ENCODE measurements around the gene EFHD1.
"Not testable (repeated sequence)": the region's sequence is repeated elsewhere in the genome, so short reads cannot be mapped to it uniquely, and the experiment has no call there.

Gene EFHD1

GRCh38 chr2:232634206-232635150, 1.1 kb downstream of the EFHD1 start:
- no peak for DNase-seq
- no peaks in the 10 kb centered on the region for H3K36me3 ChIP-seq (ENCODE audit: control insufficient read depth, insufficient read depth, low read length)
- peak overlapping the region; percentile 58 for H3K4me3 ChIP-seq (ENCODE audit: insufficient read depth, low read depth, low read length, poor library complexity, severe bottlenecking)
- peaks cover 40% of the 10 kb centered on the region for H3K27me3 ChIP-seq (replicated peaks; ENCODE audit: control insufficient read depth, insufficient read depth, low read length, poor library complexity, severe bottlenecking)
- no peaks in the 10 kb centered on the region for H3K9me3 ChIP-seq (ENCODE audit: control insufficient read depth, low read length)
- no peak overlapping the region for H3K27ac ChIP-seq (ENCODE audit: insufficient read depth, low read length, poor library complexity, severe bottlenecking)
- H3K4me1 ChIP-seq (ENCODE audit: control insufficient read depth, insufficient read depth, low read length, poor library complexity, severe bottlenecking), result peaks cover 18% of the 10 kb centered on the region

- not testable (repeated sequence) for DNase-seq; H3K36me3 ChIP-seq (ENCODE audit: control insufficient read depth, insufficient read depth, low read length); H3K4me3 ChIP-seq (ENCODE audit: insufficient read depth, low read depth, low read length, poor library complexity, severe bottlenecking); H3K9me3 ChIP-seq (ENCODE audit: control insufficient read depth, low read length); H3K27ac ChIP-seq (ENCODE audit: insufficient read depth, low read length, poor library complexity, severe bottlenecking)
- Histone ChIP-seq H3K27me3 (replicated peaks; ENCODE audit: control insufficient read depth, insufficient read depth, low read length, poor library complexity, severe bottlenecking) (peaks cover 33% of the 10 kb centered on the region), H3K4me1 (ENCODE audit: control insufficient read depth, insufficient read depth, low read length, poor library complexity, severe bottlenecking) (peaks cover 18% of the 10 kb centered on the region)
Measured at GRCh38 chr2:232635376-232635775, 2.0 kb downstream of the EFHD1 start.

DNA sequence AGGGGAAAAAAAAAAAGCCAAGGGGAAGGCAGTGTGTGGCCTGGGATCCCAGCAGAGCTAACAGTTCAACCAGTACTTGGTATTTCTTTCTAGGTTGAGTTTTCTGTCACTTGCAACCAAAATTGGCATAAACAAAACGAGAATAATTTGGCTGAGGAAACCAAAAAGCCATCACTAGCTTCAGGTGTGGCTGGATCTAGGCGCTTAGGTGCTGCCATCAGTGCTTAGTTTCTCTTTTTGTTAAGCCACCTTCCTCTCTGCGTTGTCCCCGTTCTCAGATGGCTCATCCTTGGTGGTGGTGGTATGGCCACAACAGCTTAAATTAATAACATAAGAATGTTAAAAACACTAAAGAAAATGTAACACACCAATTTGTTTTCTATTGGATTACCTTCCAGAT, 2.4 kb downstream of the EFHD1 start:
- no peaks in the 10 kb centered on the region for H3K36me3 ChIP-seq (ENCODE audit: control insufficient read depth, insufficient read depth, low read length)
- no peaks in the 10 kb centered on the region for H3K9me3 ChIP-seq (ENCODE audit: control insufficient read depth, low read length)
- no peak overlapping the region for H3K4me3 ChIP-seq (ENCODE audit: insufficient read depth, low read depth, low read length, poor library complexity, severe bottlenecking)
- peaks cover 18% of the 10 kb centered on the region for H3K4me1 ChIP-seq (ENCODE audit: control insufficient read depth, insufficient read depth, low read length, poor library complexity, severe bottlenecking)
- no peak overlapping the region for H3K27ac ChIP-seq (ENCODE audit: insufficient read depth, low read length, poor library complexity, severe bottlenecking)
- DNase-seq, result no peak
- peaks cover 33% of the 10 kb centered on the region for H3K27me3 ChIP-seq (replicated peaks; ENCODE audit: control insufficient read depth, insufficient read depth, low read length, poor library complexity, severe bottlenecking)

- Histone ChIP-seq H3K27me3 (replicated peaks; ENCODE audit: control insufficient read depth, insufficient read depth, low read length, poor library complexity, severe bottlenecking) (peaks cover 32% of the 10 kb centered on the region), H3K27ac (ENCODE audit: insufficient read depth, low read length, poor library complexity, severe bottlenecking) (no peak overlapping the region), H3K36me3 (ENCODE audit: control insufficient read depth, insufficient read depth, low read length) (no peaks in the 10 kb centered on the region), H3K4me1 (ENCODE audit: control insufficient read depth, insufficient read depth, low read length, poor library complexity, severe bottlenecking) (peaks cover 18% of the 10 kb centered on the region), H3K9me3 (ENCODE audit: control insufficient read depth, low read length) (no peaks in the 10 kb centered on the region), H3K4me3 (ENCODE audit: insufficient read depth, low read depth, low read length, poor library complexity, severe bottlenecking) (no peak overlapping the region)
- DNase-seq, result no peak
Measured at GRCh38 chr2:232636788-232637420, 3.5 kb downstream of the EFHD1 start.

DNA sequence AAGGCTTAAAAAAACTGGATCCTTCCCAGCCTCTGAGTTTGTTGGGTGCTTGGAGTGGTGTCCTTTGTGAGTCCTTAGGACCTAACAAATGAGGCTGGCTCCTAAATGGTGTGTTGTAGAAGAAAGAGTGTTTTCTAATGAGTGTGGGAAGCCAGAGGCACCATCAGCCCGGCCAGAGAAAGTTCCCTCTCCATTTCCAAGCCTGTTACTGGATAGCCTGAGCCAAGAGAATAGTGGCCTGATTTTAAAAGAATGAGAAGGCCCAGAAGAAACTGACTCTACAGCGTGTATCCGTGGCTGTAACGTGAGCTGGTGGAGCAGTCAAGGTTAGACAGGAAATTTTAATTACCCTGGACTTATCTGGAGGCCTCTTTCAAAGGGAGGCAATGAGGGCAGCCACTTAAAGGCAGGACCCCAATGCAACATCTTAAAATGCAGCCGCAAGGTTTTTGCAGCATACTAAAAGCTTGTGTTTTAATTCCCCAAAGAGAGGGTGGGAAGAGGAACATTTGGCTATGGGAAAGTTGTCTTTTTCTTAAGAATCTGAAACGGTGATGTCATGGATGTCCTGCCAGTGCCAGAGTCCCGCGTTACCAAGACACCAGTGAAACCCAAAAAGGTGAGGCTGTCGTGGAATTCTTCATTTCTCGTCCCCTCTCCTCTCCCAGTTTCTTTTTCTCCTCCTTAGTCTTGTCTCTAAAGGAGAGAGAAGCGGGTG, 4.6 kb downstream of the EFHD1 start:
- Histone ChIP-seq H3K4me3 (ENCODE audit: insufficient read depth, low read depth, low read length, poor library complexity, severe bottlenecking) (no peak overlapping the region), H3K27ac (ENCODE audit: insufficient read depth, low read length, poor library complexity, severe bottlenecking) (no peak overlapping the region), H3K27me3 (replicated peaks; ENCODE audit: control insufficient read depth, insufficient read depth, low read length, poor library complexity, severe bottlenecking) (peaks cover 21% of the 10 kb centered on the region), H3K9me3 (ENCODE audit: control insufficient read depth, low read length) (no peaks in the 10 kb centered on the region), H3K4me1 (ENCODE audit: control insufficient read depth, insufficient read depth, low read length, poor library complexity, severe bottlenecking) (peaks cover 12% of the 10 kb centered on the region), H3K36me3 (ENCODE audit: control insufficient read depth, insufficient read depth, low read length) (no peaks in the 10 kb centered on the region)
- DNase-seq, result no peak

DNA sequence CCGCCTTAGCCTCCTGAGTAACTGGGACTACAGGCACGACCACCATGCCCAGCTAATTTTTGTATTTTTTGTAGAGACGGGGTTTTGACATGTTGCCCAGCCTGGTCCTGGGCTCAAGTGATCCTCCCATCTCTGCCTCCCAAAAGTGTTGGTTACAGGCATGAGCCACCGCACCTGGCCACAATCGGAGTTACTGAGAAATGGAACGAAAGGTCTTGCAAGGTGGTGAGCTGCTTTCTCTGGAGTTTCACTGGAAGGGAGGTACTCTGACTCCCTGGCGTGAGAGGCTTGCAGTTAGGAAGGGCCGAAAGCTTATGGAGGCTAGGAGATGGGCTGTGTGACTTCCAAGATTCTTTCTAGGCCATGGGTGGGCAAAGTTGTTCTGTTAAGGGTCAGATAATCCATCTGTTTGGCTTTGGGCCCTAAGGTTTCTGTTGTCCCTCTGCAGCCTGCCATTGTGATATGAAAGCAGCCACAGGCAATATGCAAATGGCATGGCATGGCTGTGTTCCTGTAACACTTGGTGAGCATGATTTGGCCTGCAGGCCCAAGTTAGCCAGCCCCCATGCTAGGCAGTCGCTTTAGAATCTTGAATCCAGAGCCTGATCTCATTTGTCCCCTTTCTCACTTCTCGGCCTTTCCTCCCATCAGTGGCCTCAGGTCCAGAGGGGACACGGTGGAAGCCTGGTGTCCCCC, 7.9 kb downstream of the EFHD1 start:
- Histone ChIP-seq H3K36me3 (ENCODE audit: control insufficient read depth, insufficient read depth, low read length) (no peaks in the 10 kb centered on the region), H3K4me1 (ENCODE audit: control insufficient read depth, insufficient read depth, low read length, poor library complexity, severe bottlenecking) (no peaks in the 10 kb centered on the region), H3K27ac (ENCODE audit: insufficient read depth, low read length, poor library complexity, severe bottlenecking) (no peak overlapping the region), H3K4me3 (ENCODE audit: insufficient read depth, low read depth, low read length, poor library complexity, severe bottlenecking) (no peak overlapping the region), H3K9me3 (ENCODE audit: control insufficient read depth, low read length) (no peaks in the 10 kb centered on the region), H3K27me3 (replicated peaks; ENCODE audit: control insufficient read depth, insufficient read depth, low read length, poor library complexity, severe bottlenecking) (no peaks in the 10 kb centered on the region)
- no peak for DNase-seq

- Histone ChIP-seq H3K4me1 (ENCODE audit: control insufficient read depth, insufficient read depth, low read length, poor library complexity, severe bottlenecking) (no peaks in the 10 kb centered on the region), H3K9me3 (ENCODE audit: control insufficient read depth, low read length) (no peaks in the 10 kb centered on the region), H3K36me3 (ENCODE audit: control insufficient read depth, insufficient read depth, low read length) (no peaks in the 10 kb centered on the region), H3K27ac (ENCODE audit: insufficient read depth, low read length, poor library complexity, severe bottlenecking) (no peak overlapping the region), H3K27me3 (replicated peaks; ENCODE audit: control insufficient read depth, insufficient read depth, low read length, poor library complexity, severe bottlenecking) (no peaks in the 10 kb centered on the region), H3K4me3 (ENCODE audit: insufficient read depth, low read depth, low read length, poor library complexity, severe bottlenecking) (no peak overlapping the region)
- DNase-seq, result no peak
Measured at GRCh38 chr2:232643147-232643425, 9.7 kb downstream of the EFHD1 start.

DNA sequence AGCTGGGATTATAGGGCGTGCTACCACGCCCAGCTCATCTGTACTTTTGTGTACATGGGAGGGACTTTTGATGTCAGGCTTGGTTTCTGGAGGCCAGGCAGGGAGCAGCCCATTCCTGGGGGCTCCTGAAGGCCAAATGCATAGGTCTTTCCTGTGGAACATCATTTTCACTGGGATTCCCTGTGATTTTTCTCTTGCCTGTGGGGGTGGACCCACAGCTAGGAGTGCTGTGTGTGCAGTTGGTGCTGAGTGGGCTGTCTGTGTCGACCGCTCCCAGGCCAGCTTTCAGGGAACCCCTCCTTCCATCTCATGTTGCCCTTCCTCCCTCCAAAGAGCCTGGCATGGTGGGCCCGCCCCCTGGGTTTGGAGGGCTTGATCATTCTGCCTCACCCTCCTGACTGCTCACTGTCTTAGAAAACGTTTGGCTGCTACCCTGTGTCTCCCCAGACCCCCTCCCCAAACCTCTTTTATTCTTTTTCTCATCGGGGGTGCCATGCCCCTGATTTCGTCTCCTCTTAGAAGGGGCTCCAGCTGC, 10.5 kb downstream of the EFHD1 start:
- Histone ChIP-seq H3K4me1 (ENCODE audit: control insufficient read depth, insufficient read depth, low read length, poor library complexity, severe bottlenecking) (no peaks in the 10 kb centered on the region), H3K4me3 (ENCODE audit: insufficient read depth, low read depth, low read length, poor library complexity, severe bottlenecking) (no peak overlapping the region), H3K9me3 (ENCODE audit: control insufficient read depth, low read length) (no peaks in the 10 kb centered on the region), H3K36me3 (ENCODE audit: control insufficient read depth, insufficient read depth, low read length) (no peaks in the 10 kb centered on the region), H3K27me3 (replicated peaks; ENCODE audit: control insufficient read depth, insufficient read depth, low read length, poor library complexity, severe bottlenecking) (no peaks in the 10 kb centered on the region), H3K27ac (ENCODE audit: insufficient read depth, low read length, poor library complexity, severe bottlenecking) (no peak overlapping the region)
- no peak for DNase-seq

GRCh38 chr2:232645061-232645460, 11.7 kb downstream of the EFHD1 start:
- Histone ChIP-seq H3K27ac (ENCODE audit: insufficient read depth, low read length, poor library complexity, severe bottlenecking) (no peak overlapping the region), H3K36me3 (ENCODE audit: control insufficient read depth, insufficient read depth, low read length) (no peaks in the 10 kb centered on the region), H3K9me3 (ENCODE audit: control insufficient read depth, low read length) (no peaks in the 10 kb centered on the region), H3K27me3 (replicated peaks; ENCODE audit: control insufficient read depth, insufficient read depth, low read length, poor library complexity, severe bottlenecking) (no peaks in the 10 kb centered on the region), H3K4me1 (ENCODE audit: control insufficient read depth, insufficient read depth, low read length, poor library complexity, severe bottlenecking) (no peaks in the 10 kb centered on the region), H3K4me3 (ENCODE audit: insufficient read depth, low read depth, low read length, poor library complexity, severe bottlenecking) (no peak overlapping the region)
- DNase-seq, result no peak

Data from effector memory CD4-positive, alpha-beta T cell (primary cell).